Sciatic nerve (tissue), 1 donor: ENCODE data around the gene IGFALS. TPM values are rescaled to one million over a fixed set of nuclear protein-coding genes. Genes with fewer than 3 reads are reported as not detected.

Experiments used
- total RNA-seq: library from RNA; stranded (reverse); fragmentation: NEBNext Ultra II Directional; extraction: Animal tissue kit (Norgen Biotek cat#: 25700); gene quantifications from one replicate; pipeline ENCODE4 v1.2.1, GENCODE V29; 2021
- donor health status: DM: no; HTN: no; CAD: no.

The IGFALS gene
- total RNA-seq, 1 donor from 2014 or later = 0.22 TPM

Other genes with a start within 250 kb of the IGFALS start
- gene IFT140, start 181.6 kb downstream of the IGFALS start, total RNA-seq = 29.2 TPM
- gene CRAMP1, start 181.3 kb downstream of the IGFALS start, total RNA-seq = 26.1 TPM
- 26.0 TPM for gene JPT2, start 115.4 kb downstream of the IGFALS start, total RNA-seq
- 93.3 TPM for gene MAPK8IP3, start 87.5 kb downstream of the IGFALS start, total RNA-seq
- 50.1 TPM for gene NME3, start 22.2 kb downstream of the IGFALS start, total RNA-seq
- 15.3 TPM for gene EME2, start 20.9 kb downstream of the IGFALS start, total RNA-seq
- gene MRPS34, start 20.6 kb downstream of the IGFALS start, total RNA-seq = 42.7 TPM
- gene SPSB3, start 11.1 kb downstream of the IGFALS start, total RNA-seq = 35.3 TPM
- 28.0 TPM for gene NUBP2, start 10.7 kb downstream of the IGFALS start, total RNA-seq
- gene HAGH, start 33.1 kb upstream of the IGFALS start, total RNA-seq = 73.4 TPM
- gene FAHD1, start 33.5 kb upstream of the IGFALS start, total RNA-seq = 13.8 TPM
- gene MEIOB, start 78.5 kb upstream of the IGFALS start, total RNA-seq = not detected
- not detected for gene HS3ST6, start 124.7 kb upstream of the IGFALS start, total RNA-seq
- 16.0 TPM for gene MSRB1, start 149.5 kb upstream of the IGFALS start, total RNA-seq
- gene RPL3L, start 161.0 kb upstream of the IGFALS start, total RNA-seq = not detected
- gene NDUFB10, start 165.8 kb upstream of the IGFALS start, total RNA-seq = 85.8 TPM
- gene RPS2, start 171.1 kb upstream of the IGFALS start, total RNA-seq = 990 TPM
- not detected for gene RNF151, start 173.2 kb upstream of the IGFALS start, total RNA-seq
- gene TBL3, start 178.3 kb upstream of the IGFALS start, total RNA-seq = 21.8 TPM
- gene NOXO1, start 187.8 kb upstream of the IGFALS start, total RNA-seq = not detected
- gene GFER, start 190.5 kb upstream of the IGFALS start, total RNA-seq = 15.5 TPM
- gene SYNGR3, start 196.3 kb upstream of the IGFALS start, total RNA-seq = 0.76 TPM
- 34.5 TPM for gene ZNF598, start 216.1 kb upstream of the IGFALS start, total RNA-seq
- gene NPW, start 226.1 kb upstream of the IGFALS start, total RNA-seq = 0.36 TPM
- gene NHERF2, start 233.2 kb upstream of the IGFALS start, total RNA-seq = 107 TPM